ENCODE data around the gene NOXRED1. TPM values are rescaled to one million over a fixed set of nuclear protein-coding genes. Genes with fewer than 3 reads are reported as not detected.

The NOXRED1 gene
- polyA plus RNA-seq, 2 of the 4 experiments (the other 2 are of a cell fraction), result 0.18 to 0.34 TPM

DNA sequence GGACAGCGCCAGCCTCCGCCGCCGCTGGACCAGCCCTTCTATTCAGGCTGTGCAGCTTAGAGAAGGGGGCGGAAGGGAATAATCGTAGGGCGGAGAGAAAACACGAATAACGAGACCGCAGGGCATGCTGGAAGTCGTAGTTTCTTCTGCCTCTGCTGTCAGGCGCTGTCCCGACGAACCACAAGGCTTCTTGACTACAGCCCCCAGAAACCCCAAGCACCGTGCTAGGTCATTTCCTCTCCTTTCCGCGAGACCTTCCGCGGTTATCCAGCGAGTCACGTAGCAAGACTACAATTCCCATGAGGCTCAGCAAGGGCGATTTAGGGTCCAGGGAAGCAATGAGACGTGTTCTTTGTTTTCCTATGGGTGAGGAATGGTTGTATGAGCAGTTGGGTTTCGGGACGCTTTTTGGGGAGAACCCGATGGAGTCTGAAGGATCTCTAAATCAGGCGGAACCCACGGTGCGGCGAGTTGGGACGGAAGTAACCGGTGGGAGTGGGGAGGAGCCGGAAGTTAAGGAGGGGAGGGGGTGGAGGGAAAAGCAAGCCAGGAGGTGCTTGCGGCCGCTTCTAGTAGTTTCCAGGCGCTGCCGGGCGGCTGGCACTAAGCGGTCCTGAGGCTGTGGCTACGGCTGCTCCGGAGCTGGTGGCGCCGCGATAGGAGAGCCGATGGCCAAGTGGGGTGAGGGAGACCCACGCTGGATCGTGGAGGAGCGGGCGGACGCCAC is 34.4 kb upstream of the NOXRED1 start, which contains the start of the genes AHSA1 and VIPAS39:
Gene AHSA1 (plus strand): TSS at position 572 of the 727 bp plus-strand sequence. CDS start 97 bp downstream, at position 669.
Gene VIPAS39 (minus strand): TSS at position 80 of the 727 bp plus-strand sequence. CDS start 3,499 bp downstream, outside the sequence.
- CTCF ChIA-PET, result interaction anchor here (2.1 to 3.2 kb wide), 5 partner anchors 12 to 94 kb away, joined by 6 to 34 read pairs (median 10); no protein-coding TSS in a partner anchor
- TF ChIP-seq PHF8 (IDR thresholded peaks at IDR 0.05; ENCODE audit: borderline replicate concordance, low read depth) (peak; percentile 89; the same call in 1 of the 2 replicates), JUN (IDR thresholded peaks at IDR 0.05) (peak; percentile 11 to 53; a peak in 2 of 5 replicates), KDM5A (IDR thresholded peaks at IDR 0.05) (peak; percentile 34; the same call in 1 of the 2 replicates), GATA3 (IDR thresholded peaks at IDR 0.05; ENCODE audit: borderline replicate concordance) (no peak; the same call in 1 of the 2 replicates), POLR2A (IDR thresholded peaks at IDR 0.05; ENCODE audit: low read length) (peak; percentile 92), FOSL2 (IDR thresholded peaks at IDR 0.05) (no peak), FOSL2 (CRISPR knock-in tag; IDR thresholded peaks at IDR 0.05) (no peak), CHD4 (IDR thresholded peaks at IDR 0.05; ENCODE audit: borderline replicate concordance) (no peak), NPAS2 (CRISPR knock-in tag; IDR thresholded peaks at IDR 0.05; ENCODE audit: borderline replicate concordance) (no peak), SREBF2 (IDR thresholded peaks at IDR 0.05) (no peak), RNF2 (IDR thresholded peaks at IDR 0.05; ENCODE audit: borderline replicate concordance, low read depth) (no peak), MAZ (IDR thresholded peaks at IDR 0.05; ENCODE audit: borderline replicate concordance, low read depth, low read length) (0 out of 2 replicates have a peak, but pooled peaks have one; percentile 66), RFX5 (IDR thresholded peaks at IDR 0.05) (no peak), MYC (IDR thresholded peaks at IDR 0.05; ENCODE audit: borderline replicate concordance, low read length) (peak; percentile 70; the same call in 1 of the 2 replicates), CHD2 (IDR thresholded peaks at IDR 0.05; ENCODE audit: low read length, partially characterized antibody) (peak; percentile 86), ESRRA (IDR thresholded peaks at IDR 0.05; ENCODE audit: borderline replicate concordance, low read length) (no peak), ZFP36 (IDR thresholded peaks at IDR 0.05; ENCODE audit: borderline replicate concordance, partially characterized antibody) (peak; percentile 42)
- TF ChIP-seq, protein P1, sequence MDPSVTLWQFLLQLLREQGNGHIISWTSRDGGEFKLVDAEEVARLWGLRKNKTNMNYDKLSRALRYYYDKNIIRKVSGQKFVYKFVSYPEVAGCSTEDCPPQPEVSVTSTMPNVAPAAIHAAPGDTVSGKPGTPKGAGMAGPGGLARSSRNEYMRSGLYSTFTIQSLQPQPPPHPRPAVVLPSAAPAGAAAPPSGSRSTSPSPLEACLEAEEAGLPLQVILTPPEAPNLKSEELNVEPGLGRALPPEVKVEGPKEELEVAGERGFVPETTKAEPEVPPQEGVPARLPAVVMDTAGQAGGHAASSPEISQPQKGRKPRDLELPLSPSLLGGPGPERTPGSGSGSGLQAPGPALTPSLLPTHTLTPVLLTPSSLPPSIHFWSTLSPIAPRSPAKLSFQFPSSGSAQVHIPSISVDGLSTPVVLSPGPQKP (IDR thresholded peaks at IDR 0.05; ENCODE audit: low read depth, low read length), result no peak
- TF ChIP-seq, protein P2, sequence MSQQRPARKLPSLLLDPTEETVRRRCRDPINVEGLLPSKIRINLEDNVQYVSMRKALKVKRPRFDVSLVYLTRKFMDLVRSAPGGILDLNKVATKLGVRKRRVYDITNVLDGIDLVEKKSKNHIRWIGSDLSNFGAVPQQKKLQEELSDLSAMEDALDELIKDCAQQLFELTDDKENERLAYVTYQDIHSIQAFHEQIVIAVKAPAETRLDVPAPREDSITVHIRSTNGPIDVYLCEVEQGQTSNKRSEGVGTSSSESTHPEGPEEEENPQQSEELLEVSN (IDR thresholded peaks at IDR 0.05; ENCODE audit: borderline replicate concordance, low read depth), result 0 out of 2 replicates have a peak, but pooled peaks have one; percentile 56
- TF ChIP-seq, protein P3, sequence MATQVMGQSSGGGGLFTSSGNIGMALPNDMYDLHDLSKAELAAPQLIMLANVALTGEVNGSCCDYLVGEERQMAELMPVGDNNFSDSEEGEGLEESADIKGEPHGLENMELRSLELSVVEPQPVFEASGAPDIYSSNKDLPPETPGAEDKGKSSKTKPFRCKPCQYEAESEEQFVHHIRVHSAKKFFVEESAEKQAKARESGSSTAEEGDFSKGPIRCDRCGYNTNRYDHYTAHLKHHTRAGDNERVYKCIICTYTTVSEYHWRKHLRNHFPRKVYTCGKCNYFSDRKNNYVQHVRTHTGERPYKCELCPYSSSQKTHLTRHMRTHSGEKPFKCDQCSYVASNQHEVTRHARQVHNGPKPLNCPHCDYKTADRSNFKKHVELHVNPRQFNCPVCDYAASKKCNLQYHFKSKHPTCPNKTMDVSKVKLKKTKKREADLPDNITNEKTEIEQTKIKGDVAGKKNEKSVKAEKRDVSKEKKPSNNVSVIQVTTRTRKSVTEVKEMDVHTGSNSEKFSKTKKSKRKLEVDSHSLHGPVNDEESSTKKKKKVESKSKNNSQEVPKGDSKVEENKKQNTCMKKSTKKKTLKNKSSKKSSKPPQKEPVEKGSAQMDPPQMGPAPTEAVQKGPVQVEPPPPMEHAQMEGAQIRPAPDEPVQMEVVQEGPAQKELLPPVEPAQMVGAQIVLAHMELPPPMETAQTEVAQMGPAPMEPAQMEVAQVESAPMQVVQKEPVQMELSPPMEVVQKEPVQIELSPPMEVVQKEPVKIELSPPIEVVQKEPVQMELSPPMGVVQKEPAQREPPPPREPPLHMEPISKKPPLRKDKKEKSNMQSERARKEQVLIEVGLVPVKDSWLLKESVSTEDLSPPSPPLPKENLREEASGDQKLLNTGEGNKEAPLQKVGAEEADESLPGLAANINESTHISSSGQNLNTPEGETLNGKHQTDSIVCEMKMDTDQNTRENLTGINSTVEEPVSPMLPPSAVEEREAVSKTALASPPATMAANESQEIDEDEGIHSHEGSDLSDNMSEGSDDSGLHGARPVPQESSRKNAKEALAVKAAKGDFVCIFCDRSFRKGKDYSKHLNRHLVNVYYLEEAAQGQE (IDR thresholded peaks at IDR 0.05), result peak; percentile 84
- TF ChIP-seq, protein P4, sequence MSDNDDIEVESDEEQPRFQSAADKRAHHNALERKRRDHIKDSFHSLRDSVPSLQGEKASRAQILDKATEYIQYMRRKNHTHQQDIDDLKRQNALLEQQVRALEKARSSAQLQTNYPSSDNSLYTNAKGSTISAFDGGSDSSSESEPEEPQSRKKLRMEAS (IDR thresholded peaks at IDR 0.05), result peak; percentile 66
- WGBS (ENCODE audit: missing lambda C conversion rate), result 2% methylated on average over 41 of the region's 50 CpGs
- no peaks in the 10 kb centered on the region for H3K9me3 ChIP-seq
- peaks cover 15% of the 10 kb centered on the region for H3K4me1 ChIP-seq
- peak within 1 kb of the TSS; percentile 91 for H3K4me3 ChIP-seq
- POLR2A ChIA-PET, result interaction anchor here (0.5 to 1.0 kb wide), 7 partner anchors 9 to 137 kb away, joined by 3 to 5 read pairs (median 3); partner anchors contain the start of genes GSTZ1, POMT2, SAMD15 and TMED8
- peak within 1 kb of the TSS; percentile 92 for H3K4me2 ChIP-seq
- peak within 1 kb of the TSS; percentile 89 to 95 for H3K27ac ChIP-seq
- DNase-seq (ENCODE audit: low read depth in 1 of 2, low spot score in 1 of 2) (peak; percentile 91 to 99), FAIRE-seq (peak; percentile 80), ATAC-seq (peak; percentile 97 to 98)
